Measurements from ENCODE around the gene NTSR1. TPM values are rescaled to one million over a fixed set of nuclear protein-coding genes. Genes with fewer than 3 reads are reported as not detected.

NTSR1 gene
- total and polyA plus RNA-seq, 2 donors (not counting 1 experiment from before 2014, with no cell fraction given), result not detected

DNA sequence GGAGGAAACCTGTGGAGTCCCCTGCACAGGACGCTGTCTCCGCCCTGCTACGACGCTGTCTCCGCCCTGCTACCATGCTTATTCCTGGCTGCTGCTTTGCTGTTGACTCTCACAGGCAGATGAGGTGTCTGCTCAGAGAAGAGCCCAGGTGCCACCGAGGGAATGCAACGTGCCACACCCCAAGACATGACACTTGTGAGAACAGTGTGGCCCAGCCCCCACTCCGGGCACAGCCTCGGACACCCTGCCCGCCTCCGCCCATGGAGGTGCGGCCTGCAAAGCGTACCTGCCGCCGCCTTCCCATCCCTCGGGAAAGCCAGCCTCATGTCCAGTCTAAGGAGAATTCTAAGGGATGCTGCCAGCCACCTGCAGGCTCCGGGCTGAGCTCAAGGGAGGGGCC lies 72.1 kb downstream of the NTSR1 start:
- ATAC-seq (ENCODE audit: low read depth) (no peak), DNase-seq (no peak)
- Mint-ChIP-seq H3K4me1 (peaks cover 17% of the 10 kb centered on the region), H3K27me3 (no peaks in the 10 kb centered on the region), H3K4me3 (no peak overlapping the region), H3K9me3 (ENCODE audit: insufficient read depth) (no peaks in the 10 kb centered on the region), H3K27ac (no peak overlapping the region)
- Histone ChIP-seq H3K9ac (ENCODE audit: low read length) (no peak overlapping the region), H3K4me2 (replicated peaks; ENCODE audit: low read depth, low read length, poor library complexity, severe bottlenecking) (no peak overlapping the region), H3K9me3 (ENCODE audit: control extremely low read depth in 1 of 3, control insufficient read depth in 2 of 3, insufficient read depth in 1 of 3, low read length in 2 of 3) (peaks cover 0 to 20% (median 0%) of the 10 kb centered on the region in 3 donors), H3K36me3 (replicated peaks in 1 of 2; ENCODE audit: control extremely low read depth in 1 of 2, control insufficient read depth in 1 of 2, extremely low read depth in 1 of 2, insufficient read depth in 2 of 2, low read length in 1 of 2) (no peaks in the 10 kb centered on the region), H3K27ac (ENCODE audit: low read length in 2 of 2) (no peak overlapping the region), H2AFZ (ENCODE audit: insufficient read depth, low read depth, low read length, poor library complexity, severe bottlenecking) (no peak overlapping the region), H3K27me3 (replicated peaks in 1 of 4; ENCODE audit: control extremely low read depth in 1 of 4, control insufficient read depth in 3 of 4, insufficient read depth in 4 of 4, low read length in 3 of 4) (no peaks in the 10 kb centered on the region), H3K4me3 (ENCODE audit: control extremely low read depth in 1 of 5, extremely low read depth in 1 of 5, insufficient read depth in 1 of 5, low read depth in 2 of 5, low read length in 4 of 5) (no peak overlapping the region), H3K4me1 (ENCODE audit: control insufficient read depth in 2 of 2, insufficient read depth in 2 of 2, low read length in 2 of 2) (peaks cover 15 to 16% of the 10 kb centered on the region in 2 donors), H4K20me1 (ENCODE audit: control insufficient read depth, insufficient read depth, low read length, poor library complexity, severe bottlenecking) (no peaks in the 10 kb centered on the region), H3K79me2 (ENCODE audit: control insufficient read depth, insufficient read depth, low read length) (no peaks in the 10 kb centered on the region)
- TF ChIP-seq, protein P1, sequence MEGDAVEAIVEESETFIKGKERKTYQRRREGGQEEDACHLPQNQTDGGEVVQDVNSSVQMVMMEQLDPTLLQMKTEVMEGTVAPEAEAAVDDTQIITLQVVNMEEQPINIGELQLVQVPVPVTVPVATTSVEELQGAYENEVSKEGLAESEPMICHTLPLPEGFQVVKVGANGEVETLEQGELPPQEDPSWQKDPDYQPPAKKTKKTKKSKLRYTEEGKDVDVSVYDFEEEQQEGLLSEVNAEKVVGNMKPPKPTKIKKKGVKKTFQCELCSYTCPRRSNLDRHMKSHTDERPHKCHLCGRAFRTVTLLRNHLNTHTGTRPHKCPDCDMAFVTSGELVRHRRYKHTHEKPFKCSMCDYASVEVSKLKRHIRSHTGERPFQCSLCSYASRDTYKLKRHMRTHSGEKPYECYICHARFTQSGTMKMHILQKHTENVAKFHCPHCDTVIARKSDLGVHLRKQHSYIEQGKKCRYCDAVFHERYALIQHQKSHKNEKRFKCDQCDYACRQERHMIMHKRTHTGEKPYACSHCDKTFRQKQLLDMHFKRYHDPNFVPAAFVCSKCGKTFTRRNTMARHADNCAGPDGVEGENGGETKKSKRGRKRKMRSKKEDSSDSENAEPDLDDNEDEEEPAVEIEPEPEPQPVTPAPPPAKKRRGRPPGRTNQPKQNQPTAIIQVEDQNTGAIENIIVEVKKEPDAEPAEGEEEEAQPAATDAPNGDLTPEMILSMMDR (IDR thresholded peaks at IDR 0.05), result no peak
- no peak for TF ChIP-seq EZH2 (IDR thresholded peaks at IDR 0.05; ENCODE audit: borderline replicate concordance, insufficient read depth, low read depth, low read length, poor library complexity, severe bottlenecking)
- ChIA-PET POLR2A (no interaction called here), CTCF (interaction anchor here (1.7 kb wide), 1 partner anchor 11 kb away, joined by 3 read pairs; no protein-coding TSS in a partner anchor)
- intact Hi-C loops (cut with micrococcal nuclease), result no loop called here
- WGBS (ENCODE audit: insufficient coverage), result 88% methylated on average over 17 of the region's 17 CpGs

DNA sequence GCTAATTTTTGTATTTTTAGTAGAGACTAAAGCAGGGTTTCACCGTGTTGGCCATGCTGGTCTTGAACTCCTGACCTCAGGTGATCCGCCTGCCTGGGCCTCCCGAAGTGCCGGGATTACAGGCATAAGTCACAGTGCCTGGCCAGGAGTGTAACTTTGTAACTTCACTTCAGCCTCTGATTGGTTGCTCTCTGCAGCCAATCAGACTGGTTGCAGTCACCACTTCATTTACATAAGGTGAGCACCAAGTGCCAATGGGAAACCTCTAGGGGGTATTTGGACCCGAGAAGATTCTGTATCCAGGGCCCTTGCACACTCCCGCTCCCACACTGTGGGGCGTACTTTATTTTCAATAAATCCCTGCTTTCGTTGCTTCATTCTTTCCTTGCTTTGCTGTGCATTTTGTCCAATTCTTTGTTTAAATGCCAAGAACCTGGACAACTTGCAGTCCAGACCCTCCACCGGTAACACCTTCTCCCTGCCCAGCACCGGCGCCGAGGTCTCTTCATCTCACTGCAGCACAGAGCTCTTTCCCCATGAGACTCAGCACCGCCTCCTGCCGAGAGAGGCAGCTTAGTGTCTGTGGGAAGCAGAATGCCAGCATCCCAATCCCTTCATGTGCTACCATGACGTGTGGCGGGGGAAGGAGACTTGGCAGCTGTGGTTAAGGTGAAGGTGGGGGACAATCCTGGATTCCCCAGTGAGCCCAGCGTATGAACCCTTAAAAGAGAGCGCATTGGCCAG lies 73.7 kb downstream of the NTSR1 start:
- Mint-ChIP-seq H3K4me1 (peaks cover 4% of the 10 kb centered on the region), H3K27ac (no peak overlapping the region), H3K9me3 (ENCODE audit: insufficient read depth) (no peaks in the 10 kb centered on the region), H3K4me3 (no peak overlapping the region), H3K27me3 (no peaks in the 10 kb centered on the region)
- CTCF ChIA-PET, result interaction anchor here (1.5 kb wide), 1 partner anchor 9 kb away, joined by 5 read pairs; no protein-coding TSS in a partner anchor
- 78% methylated on average over 18 of the region's 18 CpGs for WGBS (ENCODE audit: insufficient coverage)
- no peak for DNase-seq
- H3K4me2 ChIP-seq (replicated peaks; ENCODE audit: low read depth, low read length, poor library complexity, severe bottlenecking), result no peak overlapping the region
- peaks cover under 1% of the 10 kb centered on the region in 2 donors for H3K4me1 ChIP-seq (ENCODE audit: control insufficient read depth in 2 of 2, insufficient read depth in 2 of 2, low read length in 2 of 2)
- H3K9ac ChIP-seq (ENCODE audit: low read length), result no peak overlapping the region
- no peaks in the 10 kb centered on the region for H3K27me3 ChIP-seq (replicated peaks in 1 of 4; ENCODE audit: control extremely low read depth in 1 of 4, control insufficient read depth in 3 of 4, insufficient read depth in 4 of 4, low read length in 3 of 4)
- H4K20me1 ChIP-seq (ENCODE audit: control insufficient read depth, insufficient read depth, low read length, poor library complexity, severe bottlenecking), result no peaks in the 10 kb centered on the region
- TF ChIP-seq, protein P1 (IDR thresholded peaks at IDR 0.05), result no peak
- ATAC-seq (ENCODE audit: low read depth), result no peak
- H3K9me3 ChIP-seq (ENCODE audit: control extremely low read depth in 1 of 3, control insufficient read depth in 2 of 3, insufficient read depth in 1 of 3, low read length in 2 of 3), result peaks cover 0 to 5% (median 0%) of the 10 kb centered on the region in 3 donors
- no peaks in the 10 kb centered on the region for H3K36me3 ChIP-seq (replicated peaks in 1 of 2; ENCODE audit: control extremely low read depth in 1 of 2, control insufficient read depth in 1 of 2, extremely low read depth in 1 of 2, insufficient read depth in 2 of 2, low read length in 1 of 2)
- intact Hi-C loops (cut with micrococcal nuclease), result no loop called here
- no peak overlapping the region for H2AFZ ChIP-seq (ENCODE audit: insufficient read depth, low read depth, low read length, poor library complexity, severe bottlenecking)
- no peaks in the 10 kb centered on the region for H3K79me2 ChIP-seq (ENCODE audit: control insufficient read depth, insufficient read depth, low read length)
- no peak overlapping the region for H3K4me3 ChIP-seq (ENCODE audit: control extremely low read depth in 1 of 5, extremely low read depth in 1 of 5, insufficient read depth in 1 of 5, low read depth in 2 of 5, low read length in 4 of 5)
- POLR2A ChIA-PET, result interaction anchor here (0.6 kb wide), 1 partner anchor 153 kb away, joined by 3 read pairs; no protein-coding TSS in a partner anchor
- H3K27ac ChIP-seq (ENCODE audit: low read length in 2 of 2), result no peak overlapping the region

Measured in B cell (primary cell).